IMR-90 (cell line): ENCODE data around the gene DLGAP3. TPM values are rescaled to one million over a fixed set of nuclear protein-coding genes. Genes with fewer than 3 reads are reported as not detected.

Source experiments
- ATAC-seq: fragments of 200-7000 bp; cut with Tn5 transposase; 2 replicates; pipeline ENCODE4 v1.9.1; 2020; ENCODE audit warnings: low read depth, mild to moderate bottlenecking, moderate library complexity
- BruUV-seq: library from RNA; stranded (reverse); fragments of 400-500 nt; replicated peaks from 2 replicates; lab custom pipeline; 2021; lab: Mats Ljungman, UMichigan
- CTCF ChIA-PET: fragments of 300-600 bp; formaldehyde crosslinking; extraction: SDS; loops from one replicate; lab custom pipeline; 2021; ENCODE audit warnings: antibody characterized with exemption; lab: Yijun Ruan, JAX
- POLR2A ChIA-PET: fragments of 300-600 bp; sonication (Branson Sonifier 250); formaldehyde crosslinking; loops from one replicate; lab custom pipeline; 2022; ENCODE audit warnings: antibody characterized with exemption; ENCODE audit not compliant: unreplicated experiment; lab: Charles Lee
- DNase-seq: peaks from one replicate; pipeline ENCODE4 v3.0.0; 2013
- H2AFZ ChIP-seq: replicated peaks from 2 replicates; pipeline ENCODE3; 2013; ENCODE audit warnings: low read length, mild to moderate bottlenecking; ENCODE audit not compliant: poor library complexity
- H2AK5ac ChIP-seq: 2 replicates; pipeline ENCODE4 v1.6.1; 2013; ENCODE audit warnings: low read depth, low read length, inconsistent platforms
- H2AK9ac ChIP-seq: replicated peaks from 2 replicates; pipeline ENCODE3; 2013; ENCODE audit warnings: mild to moderate bottlenecking, low read depth, low read length, moderate library complexity; ENCODE audit not compliant: poor library complexity
- H2BK120ac ChIP-seq: 2 replicates; pipeline ENCODE4 v1.6.1; 2013; ENCODE audit warnings: low read depth, low read length, inconsistent platforms
- H2BK15ac ChIP-seq: 3 replicates; pipeline ENCODE4 v1.6.1; 2013; ENCODE audit warnings: low read depth, low read length, inconsistent platforms
- H2BK20ac ChIP-seq: 2 replicates; pipeline ENCODE4 v1.6.1; 2013; ENCODE audit warnings: low read depth, mild to moderate bottlenecking, inconsistent platforms, low read length, moderate library complexity
- H2BK5ac ChIP-seq: 2 replicates; pipeline ENCODE4 v1.6.1; 2013; ENCODE audit warnings: mild to moderate bottlenecking, low read depth, low read length, inconsistent platforms; ENCODE audit not compliant: poor library complexity, severe bottlenecking
- H3K14ac ChIP-seq: replicated peaks from 2 replicates; pipeline ENCODE4 v1.6.1; 2013; ENCODE audit warnings: low read depth, low read length, inconsistent platforms
- H3K18ac ChIP-seq: 2 replicates; pipeline ENCODE4 v1.6.1; 2013; ENCODE audit warnings: low read depth, low read length, control low read depth
- H3K23ac ChIP-seq: 2 replicates; pipeline ENCODE4 v1.6.1; 2013; ENCODE audit warnings: low read depth, low read length, inconsistent platforms
- H3K27ac ChIP-seq: 2 replicates; pipeline ENCODE4 v1.5.1; 2013; ENCODE audit warnings: mild to moderate bottlenecking, control low read depth, low read length; ENCODE audit not compliant: insufficient read depth
- H3K27me3 ChIP-seq: 2 replicates; pipeline ENCODE4 v1.6.1; 2013; ENCODE audit warnings: low read length; ENCODE audit not compliant: control insufficient read depth, insufficient read depth
- H3K36me3 ChIP-seq: 2 replicates; pipeline ENCODE4 v1.6.1; 2013; ENCODE audit warnings: low read length, mixed read lengths; ENCODE audit not compliant: control insufficient read depth, insufficient read depth
- H3K4ac ChIP-seq: 2 replicates; pipeline ENCODE4 v1.6.1; 2013; ENCODE audit warnings: low read depth, low read length, inconsistent platforms
- H3K4me1 ChIP-seq: 2 replicates; pipeline ENCODE4 v1.6.1; 2013; ENCODE audit warnings: low read length, mixed read lengths; ENCODE audit not compliant: control insufficient read depth, insufficient read depth
- H3K4me2 ChIP-seq: 2 replicates; pipeline ENCODE4 v1.6.1; 2013; ENCODE audit warnings: low read depth, mild to moderate bottlenecking, control low read depth, low read length, moderate library complexity
- H3K4me3 ChIP-seq: 2 replicates; pipeline ENCODE4 v1.5.1; 2013; ENCODE audit warnings: low read depth, mild to moderate bottlenecking, control low read depth, low read length, moderate library complexity; ENCODE audit not compliant: insufficient read depth
- H3K56ac ChIP-seq: 2 replicates; pipeline ENCODE4 v1.6.1; 2013; ENCODE audit warnings: low read length, inconsistent platforms; ENCODE audit not compliant: insufficient read depth; ENCODE audit errors: extremely low read depth
- H3K79me1 ChIP-seq, 2 experiments: 2 replicates each; pipeline ENCODE4 v1.6.1; 2013; ENCODE audit warnings: low read length in 2 of 2, inconsistent platforms in 1 of 2, low read depth in 1 of 2
- H3K9ac ChIP-seq: 2 replicates; pipeline ENCODE4 v1.6.1; 2013; ENCODE audit warnings: low read depth, low read length, control low read depth
- H3K9me1 ChIP-seq: 2 replicates; pipeline ENCODE4 v1.6.1; 2013; ENCODE audit warnings: low read length, inconsistent platforms; ENCODE audit not compliant: insufficient read depth
- H3K9me3 ChIP-seq: 2 replicates; pipeline ENCODE4 v1.6.1; 2013; ENCODE audit warnings: low read length; ENCODE audit not compliant: control insufficient read depth, insufficient read depth
- H4K20me1 ChIP-seq: 2 replicates; pipeline ENCODE4 v1.6.1; 2013; ENCODE audit warnings: low read length, inconsistent platforms; ENCODE audit not compliant: insufficient read depth
- H4K5ac ChIP-seq: 2 replicates; pipeline ENCODE4 v1.6.1; 2013; ENCODE audit warnings: mild to moderate bottlenecking, low read depth, low read length, control low read depth
- H4K8ac ChIP-seq, 2 experiments: 2 replicates each; pipeline ENCODE4 v1.6.1; 2013; ENCODE audit warnings: low read depth in 2 of 2, low read length in 2 of 2, control low read depth in 1 of 2, inconsistent platforms in 1 of 2
- H4K91ac ChIP-seq: 2 replicates; pipeline ENCODE4 v1.6.1; 2013; ENCODE audit warnings: low read depth, low read length, inconsistent platforms; ENCODE audit not compliant: insufficient read depth
- ELK1 ChIP-seq: fragments of 150-350 bp; IDR thresholded peaks from 2 replicates; pipeline ENCODE4 v1.6.1; 2016; ENCODE audit warnings: low read depth, mild to moderate bottlenecking, low read length, moderate library complexity, borderline replicate concordance
- MAFK ChIP-seq: IDR thresholded peaks from 2 replicates; pipeline ENCODE4 v1.6.1; 2012; ENCODE audit warnings: low read depth, low read length, improper control_type of control experiment
- WGBS, 2 experiments: methylation state at CpG; one replicate each; pipeline versions ENCODE4 v1.1.5 to v1.1.7; 2013; ENCODE audit warnings: missing lambda C conversion rate in 2 of 2; ENCODE audit not compliant: insufficient read length in 1 of 2; ENCODE audit errors: extremely low coverage in 2 of 2; 5-methylcytosine and 5-hydroxymethylcytosine counted together
- dilution Hi-C: fragments of 300-500 bp; cut with HindIII; formaldehyde crosslinking; loops from one replicate; pipeline ENCODE4 v1.14.3; 2018; ENCODE audit warnings: low sequenced_read_pairs; ENCODE audit not compliant: unreplicated experiment
- in situ Hi-C: fragments of 300-500 bp; cut with MboI; formaldehyde crosslinking; loops from 3 replicates; pipeline ENCODE4 v1.14.3; 2019; ENCODE audit warnings: low sequenced_read_pairs, inconsistent platforms, mixed read lengths
- intact Hi-C: fragments of 100-400 bp; cut with micrococcal nuclease; formaldehyde crosslinking; loops from 2 replicates; pipeline ENCODE4 v1.10.0; 2022
- polyA plus RNA-seq, 3 experiments: library from polyadenylated mRNA; depleted of rRNA; stranded (reverse); fragments of >200 nt; gene quantifications; 2 replicates each; pipeline ENCODE4 v1.2.3, GENCODE V29; 2012; ENCODE audit warnings: low replicate concordance in 1 of 3
- total RNA-seq: library from RNA; depleted of rRNA; stranded (reverse); fragments of >200 nt; gene quantifications from 2 replicates; pipeline ENCODE4 v1.2.3, GENCODE V29; 2012

DLGAP3 gene
- total and polyA plus RNA-seq, 2 of the 4 experiments (the other 2 are of a cell fraction) = 0.02 TPM; not detected in 1

- Histone ChIP-seq H3K56ac (no peak overlapping the region), H3K4me3 (no peak overlapping the region), H4K91ac (no peak overlapping the region), H3K14ac (no peak overlapping the region), H3K79me1 (no peaks in the 10 kb centered on the region; a peak in 2 of 4 replicates), H4K5ac (no peak overlapping the region), H3K27me3 (no peaks in the 10 kb centered on the region), H3K27ac (no peak overlapping the region), H3K23ac (no peak overlapping the region), H2AK9ac (no peak overlapping the region), H4K20me1 (no peaks in the 10 kb centered on the region; the same call in none of the 2 replicates), H2BK15ac (no peak overlapping the region), H3K4me1 (peaks cover 4% of the 10 kb centered on the region), H4K8ac (no peak overlapping the region), H3K9me1 (peaks cover 2% of the 10 kb centered on the region; the same call in 1 of the 2 replicates), H3K18ac (no peak overlapping the region), H3K9me3 (no peaks in the 10 kb centered on the region), H2BK120ac (no peak overlapping the region), H2BK20ac (no peak overlapping the region), H3K9ac (no peak overlapping the region), H3K4me2 (no peak overlapping the region), H2BK5ac (no peak overlapping the region), H3K4ac (no peak overlapping the region), H3K36me3 (no peaks in the 10 kb centered on the region), H2AK5ac (no peak overlapping the region), H2AFZ (no peak overlapping the region)
- intact Hi-C loops (no loop called here), in situ Hi-C loops (no loop called here), dilution Hi-C loops (no loop called here)
- no CpG with 5 or more reads among the region's 14 CpGs for WGBS, 2 experiments
- DNase-seq = no peak
- BruUV-seq = no TSS peak
- ChIA-PET CTCF (no interaction called here), POLR2A (no interaction called here)
- no peak for ATAC-seq
- TF ChIP-seq MAFK (no peak), ELK1 (no peak)
Observed at GRCh38 chr1:34839526-34840305, 89.7 kb downstream of the DLGAP3 start.
